Memory B cell (primary cell): ENCODE results near the gene LIX1.
"Not testable (repeated sequence)": the region's sequence is repeated elsewhere in the genome, so short reads cannot be mapped to it uniquely, and the experiment has no call there.

Experiments
- ATAC-seq: fragments of 150-1000 bp; cut with Tn5 transposase; 2 replicates; pipeline ENCODE4 v1.10.0; 2021; ENCODE audit warnings: low read depth, mild to moderate bottlenecking, moderate library complexity
- DNase-seq, 2 donors: peaks; one replicate each; pipeline ENCODE4 v3.0.0; 2022; ENCODE audit warnings: low spot score in 2 of 2
- H3K27ac Mint-ChIP-seq: one replicate; pipeline ENCODE4 v1.8.0; 2022; ENCODE audit warnings: mild to moderate bottlenecking, moderate library complexity, mixed read lengths
- H3K27me3 Mint-ChIP-seq: one replicate; pipeline ENCODE4 v1.8.0; 2022; ENCODE audit warnings: mixed read lengths
- H3K36me3 Mint-ChIP-seq: one replicate; pipeline ENCODE4 v1.8.0; 2022; ENCODE audit warnings: mild to moderate bottlenecking, mixed read lengths
- H3K4me1 Mint-ChIP-seq: one replicate; pipeline ENCODE4 v1.8.0; 2022; ENCODE audit warnings: mixed read lengths
- H3K4me3 Mint-ChIP-seq: one replicate; pipeline ENCODE4 v1.8.0; 2022; ENCODE audit warnings: mild to moderate bottlenecking, moderate library complexity, mixed read lengths
- H3K9me3 Mint-ChIP-seq: one replicate; pipeline ENCODE4 v1.8.0; 2022; ENCODE audit warnings: mixed read lengths

LIX1 gene

GRCh38 chr5:97142521-97143254, at the start of gene LIX1:
LIX1 (minus strand) TSS chr5:97142611; CDS start chr5:97142576, 35 bp downstream.
- DNase-seq (peak in 1 of 2 donors; percentile 7), ATAC-seq (peak; percentile 70)
- no peak within 1 kb of the TSS for H3K27ac Mint-ChIP-seq
- no peak within 1 kb of the TSS for H3K4me3 Mint-ChIP-seq
- no peaks in the 10 kb centered on the region for H3K4me1 Mint-ChIP-seq
- H3K9me3 Mint-ChIP-seq, result no peaks in the 10 kb centered on the region
- H3K27me3 Mint-ChIP-seq, result no peaks in the 10 kb centered on the region
- no peaks in the 10 kb centered on the region for H3K36me3 Mint-ChIP-seq

DNA sequence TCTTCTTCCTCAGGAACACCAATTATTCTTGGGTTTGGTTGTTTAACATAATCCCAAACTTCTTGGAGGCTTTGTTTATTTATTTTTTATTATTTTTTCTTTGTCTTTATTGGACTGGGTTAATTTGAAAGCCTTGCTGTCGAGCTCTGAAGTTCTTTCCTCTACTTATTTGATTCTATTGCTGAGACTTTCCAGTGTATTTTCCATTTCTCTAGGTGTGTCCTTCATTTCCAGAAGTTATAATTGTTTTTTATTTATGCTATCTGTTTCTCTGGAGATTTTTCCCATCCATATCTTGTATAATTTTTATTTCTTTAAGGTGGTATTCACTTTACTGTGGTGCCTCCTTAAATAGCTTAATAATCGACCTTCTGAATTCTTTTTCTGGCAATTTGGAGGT, 49.5 kb upstream of the LIX1 start:
- H3K27me3 Mint-ChIP-seq, result peaks cover 11% of the 10 kb centered on the region

GRCh38 chr5:97189523-97189922, 47.1 kb upstream of the LIX1 start:
- H3K9me3 Mint-ChIP-seq, result peaks cover 15% of the 10 kb centered on the region
- not testable (repeated sequence) for H3K4me3 Mint-ChIP-seq, ATAC-seq, H3K27ac Mint-ChIP-seq, DNase-seq
- H3K36me3 Mint-ChIP-seq, result peaks cover 13% of the 10 kb centered on the region
- H3K4me1 Mint-ChIP-seq, result peaks cover 13% of the 10 kb centered on the region
- H3K27me3 Mint-ChIP-seq, result peaks cover 11% of the 10 kb centered on the region

More for the DNA sequence above, 49.5 kb upstream of the LIX1 start:
- Mint-ChIP-seq H3K4me3 (no peak overlapping the region), H3K9me3 (peaks cover 15% of the 10 kb centered on the region), H3K4me1 (peaks cover 11% of the 10 kb centered on the region), H3K36me3 (peaks cover 13% of the 10 kb centered on the region), H3K27ac (no peak overlapping the region)
- ATAC-seq, result no peak
- no peak for DNase-seq

GRCh38 chr5:97183930-97184213, 41.5 kb upstream of the LIX1 start:
- Mint-ChIP-seq H3K27ac (peak overlapping the region; percentile 100), H3K9me3 (peaks cover 3% of the 10 kb centered on the region), H3K4me3 (peak overlapping the region; percentile 90), H3K27me3 (peaks cover 1% of the 10 kb centered on the region), H3K4me1 (peaks cover 26% of the 10 kb centered on the region), H3K36me3 (peaks cover 11% of the 10 kb centered on the region)
- DNase-seq, result no peak
- ATAC-seq, result no peak

GRCh38 chr5:97183100-97183929, 40.9 kb upstream of the LIX1 start, which contains the start of gene RIOK2:
RIOK2 (minus strand) TSS chr5:97183247; CDS start chr5:97183191, 56 bp downstream.
- peaks cover 16% of the 10 kb centered on the region for H3K36me3 Mint-ChIP-seq
- H3K27me3 Mint-ChIP-seq, result peaks cover under 1% of the 10 kb centered on the region
- DNase-seq (peak; percentile 79 to 85), ATAC-seq (peak; percentile 88)
- peaks cover 3% of the 10 kb centered on the region for H3K9me3 Mint-ChIP-seq
- peaks cover 29% of the 10 kb centered on the region for H3K4me1 Mint-ChIP-seq
- H3K27ac Mint-ChIP-seq, result peak within 1 kb of the TSS; percentile 100
- peak within 1 kb of the TSS; percentile 90 for H3K4me3 Mint-ChIP-seq

GRCh38 chr5:97182571-97183099, 40.2 kb upstream of the LIX1 start:
- Mint-ChIP-seq H3K9me3 (peaks cover 2% of the 10 kb centered on the region), H3K36me3 (peaks cover 20% of the 10 kb centered on the region), H3K27ac (peak overlapping the region; percentile 100), H3K4me1 (peaks cover 31% of the 10 kb centered on the region), H3K4me3 (peak overlapping the region; percentile 90), H3K27me3 (no peaks in the 10 kb centered on the region)
- ATAC-seq, result no peak
- no peak for DNase-seq

GRCh38 chr5:97181856-97182545, 39.6 kb upstream of the LIX1 start:
- H3K4me1 Mint-ChIP-seq, result peaks cover 31% of the 10 kb centered on the region
- H3K27ac Mint-ChIP-seq, result peak overlapping the region; percentile 100
- ATAC-seq (no peak), DNase-seq (no peak)
- peaks cover 20% of the 10 kb centered on the region for H3K36me3 Mint-ChIP-seq
- no peaks in the 10 kb centered on the region for H3K27me3 Mint-ChIP-seq
- peak overlapping the region; percentile 90 for H3K4me3 Mint-ChIP-seq
- H3K9me3 Mint-ChIP-seq, result peaks cover 2% of the 10 kb centered on the region

DNA sequence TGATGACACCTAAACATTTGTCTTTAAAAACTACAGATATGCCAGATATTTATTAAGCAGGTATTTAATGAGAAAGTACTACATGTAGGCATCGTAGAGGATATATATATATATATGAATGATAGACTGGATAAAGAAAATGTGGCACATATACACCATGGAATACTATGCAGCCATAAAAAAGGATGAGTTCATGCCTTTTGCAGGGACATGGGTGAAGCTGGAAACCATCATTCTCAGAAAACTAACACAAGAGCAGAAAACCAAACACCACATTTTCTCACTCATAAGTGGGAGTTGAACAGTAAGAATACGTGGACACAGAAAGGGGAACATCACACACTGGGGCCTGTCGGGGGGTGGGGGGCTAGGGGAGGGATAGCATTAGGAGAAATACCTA, 37.0 kb upstream of the LIX1 start:
- peaks cover 29% of the 10 kb centered on the region for H3K4me1 Mint-ChIP-seq

DNA sequence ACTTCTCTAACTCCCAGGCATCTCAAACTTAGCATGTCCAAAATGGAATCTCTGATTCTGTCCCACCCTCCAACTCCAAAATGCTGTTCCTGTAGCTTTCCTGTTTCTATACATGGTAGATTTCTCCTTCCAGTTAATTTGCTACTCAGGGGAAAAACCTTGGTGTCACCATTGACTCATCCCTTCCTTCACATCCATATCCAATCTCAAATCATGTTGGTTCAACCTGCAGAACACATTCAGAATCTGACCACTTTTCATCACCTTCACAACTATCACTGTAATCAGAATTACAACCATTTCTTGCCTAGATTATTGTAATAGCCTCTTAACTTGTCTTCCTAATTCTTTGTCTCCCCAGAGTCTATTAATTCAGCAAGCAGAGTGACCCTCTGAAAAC, 29.8 kb upstream of the LIX1 start:
- Mint-ChIP-seq H3K27ac (peak overlapping the region; percentile 3), H3K27me3 (no peaks in the 10 kb centered on the region), H3K4me1 (peaks cover 7% of the 10 kb centered on the region), H3K36me3 (peaks cover 30% of the 10 kb centered on the region), H3K4me3 (no peak overlapping the region), H3K9me3 (no peaks in the 10 kb centered on the region)
- DNase-seq (no peak), ATAC-seq (no peak)

More for the DNA sequence above, 37.0 kb upstream of the LIX1 start:
- ATAC-seq, H3K4me3 Mint-ChIP-seq, H3K9me3 Mint-ChIP-seq, H3K27me3 Mint-ChIP-seq, DNase-seq, H3K27ac Mint-ChIP-seq: not testable (repeated sequence)
- peaks cover 29% of the 10 kb centered on the region for H3K36me3 Mint-ChIP-seq

DNA sequence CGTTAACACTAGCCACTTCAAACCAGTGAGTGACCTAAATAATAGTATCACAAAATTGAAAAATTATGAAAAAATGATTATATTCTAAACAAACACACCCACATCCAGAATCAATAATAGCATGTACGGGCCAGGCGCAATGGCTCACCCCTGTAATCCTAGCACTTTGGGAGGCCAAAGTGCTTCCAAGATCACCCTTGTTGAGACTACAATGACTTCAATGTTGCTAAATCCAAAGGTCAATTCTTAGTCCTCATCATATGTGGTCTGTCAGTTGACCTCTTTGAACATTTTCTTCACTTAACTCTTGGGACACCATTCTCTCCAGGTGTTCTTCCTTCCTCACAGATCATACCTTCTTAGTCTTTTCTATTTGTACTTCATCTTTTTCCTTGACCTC, 29.3 kb upstream of the LIX1 start:
- Mint-ChIP-seq H3K27ac (peak overlapping the region; percentile 3), H3K4me1 (peaks cover 7% of the 10 kb centered on the region), H3K9me3 (no peaks in the 10 kb centered on the region), H3K4me3 (no peak overlapping the region), H3K36me3 (peaks cover 28% of the 10 kb centered on the region), H3K27me3 (no peaks in the 10 kb centered on the region)
- ATAC-seq, result no peak
- no peak for DNase-seq

- H3K4me3 Mint-ChIP-seq, result peak overlapping the region; percentile 67
- no peaks in the 10 kb centered on the region for H3K27me3 Mint-ChIP-seq
- no peaks in the 10 kb centered on the region for H3K9me3 Mint-ChIP-seq
- ATAC-seq (peak; percentile 86), DNase-seq (peak in 1 of 2 donors; percentile 7)
- H3K4me1 Mint-ChIP-seq, result peaks cover 5% of the 10 kb centered on the region
- peaks cover 19% of the 10 kb centered on the region for H3K36me3 Mint-ChIP-seq
- H3K27ac Mint-ChIP-seq, result peak overlapping the region; percentile 97
These were observed 25.0 kb upstream of the LIX1 start for GRCh38 chr5:97167435-97167834.

- H3K9me3 Mint-ChIP-seq, result no peaks in the 10 kb centered on the region
- ATAC-seq, result no peak
- DNase-seq, result no peak
- no peaks in the 10 kb centered on the region for H3K27me3 Mint-ChIP-seq
- H3K36me3 Mint-ChIP-seq, result peaks cover 7% of the 10 kb centered on the region
- peaks cover 5% of the 10 kb centered on the region for H3K4me1 Mint-ChIP-seq
- H3K27ac Mint-ChIP-seq, result peak overlapping the region; percentile 25
- H3K4me3 Mint-ChIP-seq, result no peak overlapping the region
These were observed 23.3 kb upstream of the LIX1 start for GRCh38 chr5:97165726-97166125.

GRCh38 chr5:97164846-97165245, 22.4 kb upstream of the LIX1 start:
- Mint-ChIP-seq H3K4me1 (peaks cover 5% of the 10 kb centered on the region), H3K4me3 (no peak overlapping the region), H3K9me3 (no peaks in the 10 kb centered on the region), H3K27ac (peak overlapping the region; percentile 25), H3K27me3 (no peaks in the 10 kb centered on the region), H3K36me3 (peaks cover 9% of the 10 kb centered on the region)
- no peak for ATAC-seq
- no peak for DNase-seq
